Glutamatergic neuron (in vitro differentiated cells): ENCODE data around the gene PPM1L. TPM values are rescaled to one million over a fixed set of nuclear protein-coding genes. Genes with fewer than 3 reads are reported as not detected.

Source experiments
- DNase-seq: peaks from one replicate; pipeline ENCODE4 v3.0.0; 2022
- H3K27ac Mint-ChIP-seq: one replicate; pipeline ENCODE4 v1.8.0; 2020; ENCODE audit warnings: mild to moderate bottlenecking, mixed read lengths, inconsistent platforms; ENCODE audit not compliant: unreplicated experiment
- H3K27me3 Mint-ChIP-seq: one replicate; pipeline ENCODE4 v1.8.0; 2020; ENCODE audit warnings: mild to moderate bottlenecking, moderate library complexity, mixed read lengths, inconsistent platforms; ENCODE audit not compliant: unreplicated experiment
- H3K36me3 Mint-ChIP-seq: one replicate; pipeline ENCODE4 v1.8.0; 2020; ENCODE audit warnings: mild to moderate bottlenecking, mixed read lengths, inconsistent platforms; ENCODE audit not compliant: unreplicated experiment
- H3K4me1 Mint-ChIP-seq: one replicate; pipeline ENCODE4 v1.8.0; 2020; ENCODE audit warnings: mild to moderate bottlenecking, low read depth, mixed read lengths, inconsistent platforms; ENCODE audit not compliant: unreplicated experiment
- H3K4me3 Mint-ChIP-seq: one replicate; pipeline ENCODE4 v1.8.0; 2020; ENCODE audit warnings: mild to moderate bottlenecking, mixed read lengths, inconsistent platforms; ENCODE audit not compliant: unreplicated experiment
- H3K9me3 Mint-ChIP-seq: one replicate; pipeline ENCODE4 v1.8.0; 2020; ENCODE audit warnings: mild to moderate bottlenecking, moderate library complexity, mixed read lengths, inconsistent platforms; ENCODE audit not compliant: unreplicated experiment
- total RNA-seq: library from RNA; stranded (reverse); fragmentation: NEBNext Ultra II Directional; extraction: Animal tissue kit (Norgen Biotek cat#: 25700); gene quantifications from one replicate; pipeline ENCODE4 v1.2.1, GENCODE V29; 2021; ENCODE audit not compliant: unreplicated experiment
- TF ChIP-seq, protein P1 (sequence below): fragments of 200-600 bp; sonication (generic); IDR thresholded peaks from one replicate; pipeline ENCODE4 v1.5.0; 2021; ENCODE audit not compliant: partially characterized antibody, unreplicated experiment

Gene PPM1L
- total RNA-seq, 1 donor from 2014 or later: 81.4 TPM

DNA sequence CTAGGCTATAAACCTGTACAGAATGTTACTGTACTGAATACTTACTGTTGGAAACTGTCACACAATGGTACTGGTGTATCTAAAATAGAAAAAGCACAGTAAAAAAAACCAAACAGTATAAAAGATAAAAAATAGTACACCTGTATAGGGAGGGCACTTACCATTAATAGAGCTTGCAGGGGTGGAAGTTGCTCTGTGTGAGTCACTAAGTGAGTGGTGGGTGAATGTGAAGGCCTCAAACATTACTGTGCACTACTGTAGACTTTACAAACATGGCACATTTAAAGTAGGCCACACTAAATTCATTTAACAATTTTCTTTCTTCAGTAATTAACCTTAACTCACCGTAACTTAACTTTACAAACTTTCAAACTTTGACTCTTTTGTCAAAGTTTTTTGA is 327.1 kb downstream of the PPM1L start:
- Mint-ChIP-seq H3K4me3 (no peak overlapping the region), H3K36me3 (no peaks in the 10 kb centered on the region)

DNA sequence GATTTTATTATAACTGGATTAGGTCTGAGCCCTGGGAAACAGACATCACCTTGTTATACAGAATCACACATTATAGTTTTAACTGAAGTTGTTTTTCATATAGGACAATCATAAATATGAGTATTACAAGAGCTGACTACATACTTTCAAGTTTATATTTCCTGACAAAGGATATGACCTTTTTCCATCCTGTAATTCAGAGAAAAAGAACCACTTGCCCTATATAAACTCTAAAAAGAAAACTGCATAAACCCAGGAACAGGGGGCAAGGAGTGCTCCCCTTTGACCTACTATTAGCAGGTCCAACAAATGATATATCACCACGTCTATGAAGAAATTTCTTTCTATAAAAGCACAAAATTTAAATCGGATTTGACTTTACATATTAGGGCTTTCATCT is 328.2 kb downstream of the PPM1L start:
- H3K4me3 Mint-ChIP-seq: no peak overlapping the region
- H3K9me3 Mint-ChIP-seq: no peaks in the 10 kb centered on the region
- TF ChIP-seq, protein P1, sequence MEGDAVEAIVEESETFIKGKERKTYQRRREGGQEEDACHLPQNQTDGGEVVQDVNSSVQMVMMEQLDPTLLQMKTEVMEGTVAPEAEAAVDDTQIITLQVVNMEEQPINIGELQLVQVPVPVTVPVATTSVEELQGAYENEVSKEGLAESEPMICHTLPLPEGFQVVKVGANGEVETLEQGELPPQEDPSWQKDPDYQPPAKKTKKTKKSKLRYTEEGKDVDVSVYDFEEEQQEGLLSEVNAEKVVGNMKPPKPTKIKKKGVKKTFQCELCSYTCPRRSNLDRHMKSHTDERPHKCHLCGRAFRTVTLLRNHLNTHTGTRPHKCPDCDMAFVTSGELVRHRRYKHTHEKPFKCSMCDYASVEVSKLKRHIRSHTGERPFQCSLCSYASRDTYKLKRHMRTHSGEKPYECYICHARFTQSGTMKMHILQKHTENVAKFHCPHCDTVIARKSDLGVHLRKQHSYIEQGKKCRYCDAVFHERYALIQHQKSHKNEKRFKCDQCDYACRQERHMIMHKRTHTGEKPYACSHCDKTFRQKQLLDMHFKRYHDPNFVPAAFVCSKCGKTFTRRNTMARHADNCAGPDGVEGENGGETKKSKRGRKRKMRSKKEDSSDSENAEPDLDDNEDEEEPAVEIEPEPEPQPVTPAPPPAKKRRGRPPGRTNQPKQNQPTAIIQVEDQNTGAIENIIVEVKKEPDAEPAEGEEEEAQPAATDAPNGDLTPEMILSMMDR: no peak
- no peaks in the 10 kb centered on the region for H3K4me1 Mint-ChIP-seq
- H3K27ac Mint-ChIP-seq: no peak overlapping the region
- no peak for DNase-seq
- H3K36me3 Mint-ChIP-seq: no peaks in the 10 kb centered on the region
- no peaks in the 10 kb centered on the region for H3K27me3 Mint-ChIP-seq

More for the DNA sequence above, 327.1 kb downstream of the PPM1L start:
- no peak for DNase-seq
- Mint-ChIP-seq H3K4me1 (no peaks in the 10 kb centered on the region), H3K27me3 (no peaks in the 10 kb centered on the region), H3K9me3 (no peaks in the 10 kb centered on the region), H3K27ac (no peak overlapping the region)
- TF ChIP-seq, protein P1: no peak

DNA sequence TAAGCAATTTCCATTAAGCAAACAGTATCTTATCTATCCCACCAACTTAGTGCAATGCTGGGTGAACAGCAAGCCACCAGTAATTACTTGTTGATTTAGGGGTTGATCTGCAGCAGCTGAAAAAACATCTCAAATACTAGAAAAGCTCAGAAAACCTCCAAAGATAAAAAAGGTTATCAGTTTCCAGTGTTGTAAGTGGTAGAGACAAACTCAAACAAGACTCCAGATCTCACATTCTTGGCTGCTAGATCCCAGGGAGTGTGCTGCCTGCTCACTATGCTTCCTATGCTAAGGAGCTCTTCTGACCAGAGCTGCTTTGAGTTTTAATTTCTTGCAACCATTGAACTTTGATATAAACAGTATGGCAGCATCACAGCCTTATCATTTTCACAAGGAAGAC is 337.9 kb downstream of the PPM1L start:
- no peaks in the 10 kb centered on the region for H3K36me3 Mint-ChIP-seq
- no peaks in the 10 kb centered on the region for H3K9me3 Mint-ChIP-seq
- TF ChIP-seq, protein P1: no peak
- H3K27me3 Mint-ChIP-seq: no peaks in the 10 kb centered on the region
- no peak for DNase-seq
- H3K4me1 Mint-ChIP-seq: no peaks in the 10 kb centered on the region
- no peak overlapping the region for H3K27ac Mint-ChIP-seq
- no peak overlapping the region for H3K4me3 Mint-ChIP-seq

DNA sequence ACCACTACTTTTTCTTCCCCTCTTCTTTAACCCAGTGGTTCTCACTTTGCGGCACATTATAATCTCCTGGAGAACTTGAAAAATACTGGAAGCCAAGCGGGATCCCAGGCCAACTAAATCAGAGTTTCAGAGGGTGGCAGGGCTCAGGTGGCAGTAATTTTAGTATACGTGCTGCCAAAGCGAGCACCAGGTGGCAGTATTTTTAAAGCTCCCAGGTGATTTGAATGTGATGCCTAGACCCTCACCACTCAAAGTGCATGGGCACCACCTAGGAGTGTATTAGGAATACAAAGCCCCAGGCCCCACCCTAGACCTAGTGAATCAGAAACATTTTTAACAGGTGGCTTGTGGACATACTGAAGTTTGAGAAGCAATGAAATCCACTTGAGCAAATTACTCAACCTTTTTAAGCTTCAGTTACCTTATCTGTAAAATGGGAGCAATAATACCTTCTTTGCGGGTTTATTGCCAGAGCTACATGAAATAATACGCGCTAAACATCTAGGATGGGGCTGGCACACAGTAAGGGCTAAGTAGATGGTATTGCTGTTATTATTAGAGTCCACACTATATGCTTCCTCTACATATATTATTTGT is 340.8 kb downstream of the PPM1L start:
- no peak overlapping the region for H3K27ac Mint-ChIP-seq
- H3K27me3 Mint-ChIP-seq: peaks cover 4% of the 10 kb centered on the region
- no peaks in the 10 kb centered on the region for H3K4me1 Mint-ChIP-seq
- TF ChIP-seq, protein P1: no peak
- no peak for DNase-seq
- H3K9me3 Mint-ChIP-seq: no peaks in the 10 kb centered on the region
- no peak overlapping the region for H3K4me3 Mint-ChIP-seq
- no peaks in the 10 kb centered on the region for H3K36me3 Mint-ChIP-seq

DNA sequence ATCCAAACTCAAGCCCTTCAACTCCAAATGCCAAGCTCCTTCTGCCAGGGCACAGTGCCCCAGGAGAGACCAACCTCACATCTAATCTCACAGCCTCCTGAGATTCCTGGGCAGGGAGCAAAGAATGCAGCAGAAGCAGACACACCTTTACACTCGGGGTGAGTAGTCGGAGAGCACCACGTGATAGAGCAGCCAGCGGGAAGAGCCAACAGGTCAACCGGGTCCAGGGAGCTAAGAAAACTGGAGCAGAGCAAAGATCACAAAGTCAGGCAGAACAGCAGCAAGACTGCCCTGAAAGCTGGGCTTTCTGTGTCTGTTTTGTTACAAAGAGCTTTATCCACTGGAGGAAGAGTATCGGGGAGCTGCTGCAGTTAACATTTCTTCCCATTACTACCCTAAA is 345.0 kb downstream of the PPM1L start:
- H3K27ac Mint-ChIP-seq: no peak overlapping the region
- H3K36me3 Mint-ChIP-seq: no peaks in the 10 kb centered on the region
- H3K27me3 Mint-ChIP-seq: peaks cover 6% of the 10 kb centered on the region
- TF ChIP-seq, protein P1: no peak
- H3K9me3 Mint-ChIP-seq: peaks cover 2% of the 10 kb centered on the region
- no peak for DNase-seq
- H3K4me3 Mint-ChIP-seq: no peak overlapping the region
- no peaks in the 10 kb centered on the region for H3K4me1 Mint-ChIP-seq
